ENCODE results near the gene TGM5. TPM values are rescaled to one million over a fixed set of nuclear protein-coding genes. Genes with fewer than 3 reads are reported as not detected.

The TGM5 gene
- total RNA-seq, 2 donors from 2014 or later: not detected

GRCh38 chr15:43244092-43244491, 22.6 kb downstream of the TGM5 start:
- no peak for DNase-seq
- Mint-ChIP-seq H3K4me1 (peaks cover 2% of the 10 kb centered on the region), H3K27ac (no peak overlapping the region), H3K27me3 (ENCODE audit: insufficient read depth) (peaks cover 15% of the 10 kb centered on the region), H3K36me3 (ENCODE audit: low read depth) (no peaks in the 10 kb centered on the region), H3K9me3 (no peaks in the 10 kb centered on the region), H3K4me3 (no peak overlapping the region)
- 90 to 92% methylated on average over 4 of the region's 4 CpGs for WGBS, 2 experiments (ENCODE audit: insufficient coverage in 1 of 2, insufficient read length in 1 of 2)
- H3K27ac ChIP-seq (ENCODE audit: low read depth, low read length): no peak overlapping the region
- no peaks in the 10 kb centered on the region for H3K36me3 ChIP-seq (ENCODE audit: control insufficient read depth, insufficient read depth, low read length)
- peaks cover 10% of the 10 kb centered on the region for H3K27me3 ChIP-seq (ENCODE audit: control insufficient read depth, insufficient read depth, low read length, poor library complexity, severe bottlenecking)
- H3K4me1 ChIP-seq (ENCODE audit: control insufficient read depth, insufficient read depth, low read length): no peaks in the 10 kb centered on the region
- no peak overlapping the region for H3K9ac ChIP-seq (ENCODE audit: extremely low read depth, low read length, poor library complexity, severe bottlenecking)
- no peak overlapping the region for H3K4me3 ChIP-seq (ENCODE audit: low read length)
- no peak for TF ChIP-seq CTCF (conservative IDR thresholded peaks at IDR 0.05)
- no peaks in the 10 kb centered on the region for H3K9me3 ChIP-seq (ENCODE audit: control insufficient read depth, low read length)

- no peak for DNase-seq
- peaks cover 10% of the 10 kb centered on the region for H3K27me3 ChIP-seq (ENCODE audit: control insufficient read depth, insufficient read depth, low read length, poor library complexity, severe bottlenecking)
- H3K9me3 ChIP-seq (ENCODE audit: control insufficient read depth, low read length): no peaks in the 10 kb centered on the region
- no peak overlapping the region for H3K27ac ChIP-seq (ENCODE audit: low read depth, low read length)
- H3K36me3 ChIP-seq (ENCODE audit: control insufficient read depth, insufficient read depth, low read length): no peaks in the 10 kb centered on the region
- Mint-ChIP-seq H3K9me3 (no peaks in the 10 kb centered on the region), H3K4me1 (peaks cover 2% of the 10 kb centered on the region), H3K4me3 (no peak overlapping the region), H3K27ac (no peak overlapping the region), H3K27me3 (ENCODE audit: insufficient read depth) (peaks cover 21% of the 10 kb centered on the region), H3K36me3 (ENCODE audit: low read depth) (no peaks in the 10 kb centered on the region)
- H3K4me1 ChIP-seq (ENCODE audit: control insufficient read depth, insufficient read depth, low read length): no peaks in the 10 kb centered on the region
- no peak overlapping the region for H3K4me3 ChIP-seq (ENCODE audit: low read length)
- no peak overlapping the region for H3K9ac ChIP-seq (ENCODE audit: extremely low read depth, low read length, poor library complexity, severe bottlenecking)
- 87 to 100% methylated on average over 1 to 2 of the region's 2 CpGs for WGBS, 2 experiments (ENCODE audit: insufficient coverage in 1 of 2, insufficient read length in 1 of 2)
- no peak for TF ChIP-seq CTCF (conservative IDR thresholded peaks at IDR 0.05)
Measured at GRCh38 chr15:43243020-43243645, 23.6 kb downstream of the TGM5 start.

- Mint-ChIP-seq H3K4me1 (peaks cover 2% of the 10 kb centered on the region), H3K27me3 (ENCODE audit: insufficient read depth) (peaks cover 21% of the 10 kb centered on the region), H3K9me3 (no peaks in the 10 kb centered on the region), H3K4me3 (no peak overlapping the region), H3K27ac (no peak overlapping the region), H3K36me3 (ENCODE audit: low read depth) (no peaks in the 10 kb centered on the region)
- H3K4me3 ChIP-seq (ENCODE audit: low read length): no peak overlapping the region
- peaks cover 10% of the 10 kb centered on the region for H3K27me3 ChIP-seq (ENCODE audit: control insufficient read depth, insufficient read depth, low read length, poor library complexity, severe bottlenecking)
- WGBS, 2 experiments (ENCODE audit: insufficient coverage in 1 of 2, insufficient read length in 1 of 2): 82 to 95% methylated on average over 3 to 5 of the region's 5 CpGs
- no peak for TF ChIP-seq CTCF (conservative IDR thresholded peaks at IDR 0.05)
- H3K9me3 ChIP-seq (ENCODE audit: control insufficient read depth, low read length): no peaks in the 10 kb centered on the region
- DNase-seq: no peak
- H3K9ac ChIP-seq (ENCODE audit: extremely low read depth, low read length, poor library complexity, severe bottlenecking): no peak overlapping the region
- H3K36me3 ChIP-seq (ENCODE audit: control insufficient read depth, insufficient read depth, low read length): no peaks in the 10 kb centered on the region
- no peak overlapping the region for H3K27ac ChIP-seq (ENCODE audit: low read depth, low read length)
- no peaks in the 10 kb centered on the region for H3K4me1 ChIP-seq (ENCODE audit: control insufficient read depth, insufficient read depth, low read length)
Measured at GRCh38 chr15:43242616-43243015, 24.1 kb downstream of the TGM5 start.

Data from endodermal cell (in vitro differentiated cells).